AG09309 (cell line): Measurements from ENCODE around the gene STARD6.
"Not testable (repeated sequence)": the region's sequence is repeated elsewhere in the genome, so short reads cannot be mapped to it uniquely, and the experiment has no call there.

Source experiments
- DNase-seq: peaks from one replicate; pipeline ENCODE4 v3.0.0-alpha.2; 2010; ENCODE audit warnings: low read depth
- H3K4me3 ChIP-seq: 2 replicates; pipeline ENCODE4 v1.5.1; 2011; ENCODE audit warnings: mild to moderate bottlenecking, low read depth, low read length, moderate library complexity; ENCODE audit not compliant: control insufficient read depth
- CTCF ChIP-seq: IDR thresholded peaks from 2 replicates; pipeline ENCODE4 v1.5.1; 2011; ENCODE audit warnings: mild to moderate bottlenecking, low read depth, low read length, inconsistent platforms; ENCODE audit not compliant: insufficient read depth, control insufficient read depth; ENCODE audit errors: missing control alignments

Gene STARD6

GRCh38 chr18:54323970-54324369 is 33.7 kb downstream of the STARD6 start:
- TF ChIP-seq CTCF, result no peak
- DNase-seq, result no peak
- no peak overlapping the region for H3K4me3 ChIP-seq

- TF ChIP-seq CTCF, result no peak
- no peak for DNase-seq
- no peak overlapping the region for H3K4me3 ChIP-seq
Observed at GRCh38 chr18:54323561-54323960, 34.1 kb downstream of the STARD6 start.

- no peak overlapping the region for H3K4me3 ChIP-seq
- no peak for TF ChIP-seq CTCF
- DNase-seq, result no peak
Observed at GRCh38 chr18:54316071-54316820, 41.4 kb downstream of the STARD6 start.

GRCh38 chr18:54309564-54309963 is 48.1 kb downstream of the STARD6 start:
- not testable (repeated sequence) for DNase-seq

GRCh38 chr18:54303408-54303807 is 54.2 kb downstream of the STARD6 start:
- DNase-seq, result no peak
- TF ChIP-seq CTCF, result no peak
- H3K4me3 ChIP-seq, result no peak overlapping the region

More at GRCh38 chr18:54309564-54309963, 48.1 kb downstream of the STARD6 start:
- H3K4me3 ChIP-seq, result not testable (repeated sequence)

- H3K4me3 ChIP-seq, result not testable (repeated sequence)
Observed at GRCh38 chr18:54298991-54299390, 58.7 kb downstream of the STARD6 start.

GRCh38 chr18:54296062-54296461 is 61.6 kb downstream of the STARD6 start:
- no peak for TF ChIP-seq CTCF
- no peak overlapping the region for H3K4me3 ChIP-seq
- no peak for DNase-seq

More at GRCh38 chr18:54298991-54299390, 58.7 kb downstream of the STARD6 start:
- DNase-seq, result not testable (repeated sequence)

- TF ChIP-seq CTCF, result no peak
- DNase-seq, result no peak
- H3K4me3 ChIP-seq, result no peak overlapping the region
Observed at GRCh38 chr18:54294274-54294673, 63.4 kb downstream of the STARD6 start.
